NB4 (cell line): ENCODE data around the gene EDC4.

Experiments used
- POLR2A ChIP-seq: IDR thresholded peaks from 2 replicates; pipeline ENCODE4 v1.6.1; 2011; ENCODE audit warnings: mild to moderate bottlenecking; ENCODE audit not compliant: insufficient read length; ENCODE audit errors: extremely low read depth
- TF ChIP-seq, protein P1 (sequence below): IDR thresholded peaks from 2 replicates; pipeline ENCODE4 v1.6.1; 2011; ENCODE audit warnings: low read depth, low read length
- TF ChIP-seq, protein P2 (sequence below): IDR thresholded peaks from one replicate; pipeline ENCODE4 v1.5.1; 2012; ENCODE audit warnings: low read depth, low read length

GRCh38 chr16:67882374-67883145 is 9.7 kb downstream of the EDC4 start:
- TF ChIP-seq POLR2A = no peak
- TF ChIP-seq, protein P1, sequence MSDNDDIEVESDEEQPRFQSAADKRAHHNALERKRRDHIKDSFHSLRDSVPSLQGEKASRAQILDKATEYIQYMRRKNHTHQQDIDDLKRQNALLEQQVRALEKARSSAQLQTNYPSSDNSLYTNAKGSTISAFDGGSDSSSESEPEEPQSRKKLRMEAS = no peak
- TF ChIP-seq, protein P2, sequence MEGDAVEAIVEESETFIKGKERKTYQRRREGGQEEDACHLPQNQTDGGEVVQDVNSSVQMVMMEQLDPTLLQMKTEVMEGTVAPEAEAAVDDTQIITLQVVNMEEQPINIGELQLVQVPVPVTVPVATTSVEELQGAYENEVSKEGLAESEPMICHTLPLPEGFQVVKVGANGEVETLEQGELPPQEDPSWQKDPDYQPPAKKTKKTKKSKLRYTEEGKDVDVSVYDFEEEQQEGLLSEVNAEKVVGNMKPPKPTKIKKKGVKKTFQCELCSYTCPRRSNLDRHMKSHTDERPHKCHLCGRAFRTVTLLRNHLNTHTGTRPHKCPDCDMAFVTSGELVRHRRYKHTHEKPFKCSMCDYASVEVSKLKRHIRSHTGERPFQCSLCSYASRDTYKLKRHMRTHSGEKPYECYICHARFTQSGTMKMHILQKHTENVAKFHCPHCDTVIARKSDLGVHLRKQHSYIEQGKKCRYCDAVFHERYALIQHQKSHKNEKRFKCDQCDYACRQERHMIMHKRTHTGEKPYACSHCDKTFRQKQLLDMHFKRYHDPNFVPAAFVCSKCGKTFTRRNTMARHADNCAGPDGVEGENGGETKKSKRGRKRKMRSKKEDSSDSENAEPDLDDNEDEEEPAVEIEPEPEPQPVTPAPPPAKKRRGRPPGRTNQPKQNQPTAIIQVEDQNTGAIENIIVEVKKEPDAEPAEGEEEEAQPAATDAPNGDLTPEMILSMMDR = no peak
